Lower leg skin (tissue), 4 donors: ENCODE data around the gene APOB. TPM values are rescaled to one million over a fixed set of nuclear protein-coding genes. Genes with fewer than 3 reads are reported as not detected.

Experiments used
- DNase-seq, 2 donors: peaks; one replicate each; pipeline ENCODE4 v3.0.0-alpha.2; 2019; ENCODE audit warnings: low spot score in 2 of 2
- H3K4me3 ChIP-seq: fragments of 200-600 bp; sonication (generic); 2 replicates; pipeline ENCODE4 v1.5.1; 2017; ENCODE audit warnings: mild to moderate bottlenecking, low read depth; ENCODE audit not compliant: poor library complexity, severe bottlenecking
- POLR2A ChIP-seq, 2 donors: fragments of 450-650 bp; IDR thresholded peaks; one replicate each; pipeline ENCODE4 v1.6.1; 2016 to 2017; ENCODE audit warnings: antibody characterized with exemption in 2 of 2, mild to moderate bottlenecking in 1 of 2, moderate library complexity in 1 of 2
- WGBS, 2 donors: methylation state at CpG; one replicate each; pipeline ENCODE4 v1.1.5; 2018; 5-methylcytosine and 5-hydroxymethylcytosine counted together
- intact Hi-C: fragments of 100-400 bp; cut with DNase I; formaldehyde crosslinking; loops from one replicate; pipeline ENCODE4 v1.15.0; 2023; ENCODE audit warnings: low total_unique reads
- total RNA-seq, 4 donors: library from RNA; depleted of rRNA; stranded (reverse); fragments of >200 nt; gene quantifications; one replicate each; pipeline ENCODE4 v1.1.0, GENCODE V29; 2016
- TF ChIP-seq, protein P1 (sequence below), 3 donors: fragments of 450-650 bp; IDR thresholded peaks; one replicate each; pipeline ENCODE4 v1.5.1; 2016; ENCODE audit warnings: antibody characterized with exemption in 3 of 3, mild to moderate bottlenecking in 3 of 3, moderate library complexity in 2 of 3

APOB gene
- total RNA-seq, 4 donors from 2014 or later: 2.2 to 3.2 (median 2.3) TPM

DNA sequence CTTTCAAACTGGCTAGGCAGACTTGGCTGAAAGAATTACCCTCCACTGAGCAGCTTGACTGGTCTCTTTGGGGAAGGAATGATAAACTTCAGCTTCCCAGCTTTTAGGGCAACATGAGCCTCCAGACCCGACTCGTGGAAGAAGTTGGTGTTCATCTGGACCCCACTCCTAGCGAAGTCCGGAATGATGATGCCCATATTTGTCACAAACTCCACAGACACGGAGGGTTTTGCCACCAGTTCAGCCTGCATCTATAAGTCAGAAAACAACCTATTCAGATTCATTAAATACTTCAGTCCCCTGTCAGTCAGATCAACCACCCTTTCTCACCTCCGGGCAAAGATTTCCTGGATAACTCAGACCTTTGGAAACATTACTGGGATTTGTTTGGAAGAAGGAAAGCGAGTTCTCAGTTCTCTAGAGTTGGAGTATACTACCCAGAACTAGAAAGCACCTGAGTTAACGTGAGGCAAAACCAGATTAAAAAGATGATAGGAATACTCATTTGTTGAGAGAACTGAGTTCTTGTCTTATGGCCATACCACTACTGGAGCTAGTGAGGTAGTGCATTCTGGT, 21.0 kb downstream of the APOB start:
- no peak overlapping the region for H3K4me3 ChIP-seq
- intact Hi-C loops: no loop called here
- DNase-seq: no peak
- WGBS, 2 donors: 81 to 85% methylated on average over 8 of the region's 8 CpGs
- TF ChIP-seq POLR2A (IDR thresholded peaks at IDR 0.05): no peak
- TF ChIP-seq, protein P1, sequence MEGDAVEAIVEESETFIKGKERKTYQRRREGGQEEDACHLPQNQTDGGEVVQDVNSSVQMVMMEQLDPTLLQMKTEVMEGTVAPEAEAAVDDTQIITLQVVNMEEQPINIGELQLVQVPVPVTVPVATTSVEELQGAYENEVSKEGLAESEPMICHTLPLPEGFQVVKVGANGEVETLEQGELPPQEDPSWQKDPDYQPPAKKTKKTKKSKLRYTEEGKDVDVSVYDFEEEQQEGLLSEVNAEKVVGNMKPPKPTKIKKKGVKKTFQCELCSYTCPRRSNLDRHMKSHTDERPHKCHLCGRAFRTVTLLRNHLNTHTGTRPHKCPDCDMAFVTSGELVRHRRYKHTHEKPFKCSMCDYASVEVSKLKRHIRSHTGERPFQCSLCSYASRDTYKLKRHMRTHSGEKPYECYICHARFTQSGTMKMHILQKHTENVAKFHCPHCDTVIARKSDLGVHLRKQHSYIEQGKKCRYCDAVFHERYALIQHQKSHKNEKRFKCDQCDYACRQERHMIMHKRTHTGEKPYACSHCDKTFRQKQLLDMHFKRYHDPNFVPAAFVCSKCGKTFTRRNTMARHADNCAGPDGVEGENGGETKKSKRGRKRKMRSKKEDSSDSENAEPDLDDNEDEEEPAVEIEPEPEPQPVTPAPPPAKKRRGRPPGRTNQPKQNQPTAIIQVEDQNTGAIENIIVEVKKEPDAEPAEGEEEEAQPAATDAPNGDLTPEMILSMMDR (IDR thresholded peaks at IDR 0.05): no peak

DNA sequence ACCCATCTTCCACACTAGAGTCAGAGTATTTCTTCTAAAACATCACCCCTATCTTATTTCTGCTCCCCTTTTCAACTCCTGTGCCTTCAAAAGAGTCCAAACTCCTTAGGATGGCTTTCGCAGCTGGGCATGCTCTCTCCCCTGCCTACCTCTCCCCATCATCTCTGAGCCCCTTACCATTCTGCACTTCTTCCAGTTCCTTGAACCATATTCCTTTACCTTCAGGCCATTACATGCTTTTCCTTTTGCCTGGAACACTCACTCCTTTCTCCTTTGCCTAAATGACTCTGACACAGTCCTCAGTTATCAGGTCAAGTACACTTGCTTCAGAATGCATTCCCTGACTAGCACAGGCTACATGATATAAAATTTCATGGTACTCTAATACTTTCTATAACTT, 22.4 kb downstream of the APOB start:
- intact Hi-C loops: no loop called here
- WGBS, 2 donors: 91 to 100% methylated on average over 1 of the region's 1 CpG

DNA sequence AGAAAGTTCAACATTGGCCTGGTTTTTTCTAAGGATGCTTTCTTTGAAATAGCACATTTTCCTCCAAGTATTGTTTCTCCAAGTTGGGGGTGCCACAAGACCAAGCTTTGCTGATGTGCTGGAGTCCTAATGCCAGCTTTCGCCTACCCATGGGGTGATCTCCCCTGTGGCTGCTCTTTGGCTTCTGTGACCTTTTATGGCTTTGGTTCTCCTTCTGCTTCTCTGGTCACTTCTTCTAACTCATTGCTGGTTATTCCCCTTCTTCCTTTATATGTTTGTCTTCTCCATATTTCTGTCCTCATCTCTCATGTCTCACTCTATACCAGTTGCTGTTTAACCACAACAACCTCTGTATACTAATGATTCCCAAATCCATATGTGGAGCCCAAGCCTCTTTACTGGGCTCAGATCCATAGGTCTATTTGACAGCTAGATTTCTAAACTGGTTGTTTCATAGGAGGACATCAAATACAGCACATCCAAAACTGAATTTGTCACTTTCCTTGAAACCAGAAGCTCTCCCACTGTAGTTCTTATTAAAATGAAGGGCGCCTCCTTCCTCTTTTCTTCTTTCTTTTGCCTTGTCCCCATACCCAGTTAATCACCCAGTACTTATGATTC, 23.1 kb downstream of the APOB start:
- DNase-seq: no peak
- intact Hi-C loops: no loop called here
- TF ChIP-seq, protein P1 (IDR thresholded peaks at IDR 0.05): no peak
- no peak for TF ChIP-seq POLR2A (IDR thresholded peaks at IDR 0.05)
- no peak overlapping the region for H3K4me3 ChIP-seq
- WGBS, 2 donors: 94 to 95% methylated on average over 2 of the region's 2 CpGs

More for the DNA sequence above, 22.4 kb downstream of the APOB start:
- no peak for TF ChIP-seq POLR2A (IDR thresholded peaks at IDR 0.05)
- TF ChIP-seq, protein P1 (IDR thresholded peaks at IDR 0.05): no peak
- DNase-seq: no peak
- H3K4me3 ChIP-seq: no peak overlapping the region

DNA sequence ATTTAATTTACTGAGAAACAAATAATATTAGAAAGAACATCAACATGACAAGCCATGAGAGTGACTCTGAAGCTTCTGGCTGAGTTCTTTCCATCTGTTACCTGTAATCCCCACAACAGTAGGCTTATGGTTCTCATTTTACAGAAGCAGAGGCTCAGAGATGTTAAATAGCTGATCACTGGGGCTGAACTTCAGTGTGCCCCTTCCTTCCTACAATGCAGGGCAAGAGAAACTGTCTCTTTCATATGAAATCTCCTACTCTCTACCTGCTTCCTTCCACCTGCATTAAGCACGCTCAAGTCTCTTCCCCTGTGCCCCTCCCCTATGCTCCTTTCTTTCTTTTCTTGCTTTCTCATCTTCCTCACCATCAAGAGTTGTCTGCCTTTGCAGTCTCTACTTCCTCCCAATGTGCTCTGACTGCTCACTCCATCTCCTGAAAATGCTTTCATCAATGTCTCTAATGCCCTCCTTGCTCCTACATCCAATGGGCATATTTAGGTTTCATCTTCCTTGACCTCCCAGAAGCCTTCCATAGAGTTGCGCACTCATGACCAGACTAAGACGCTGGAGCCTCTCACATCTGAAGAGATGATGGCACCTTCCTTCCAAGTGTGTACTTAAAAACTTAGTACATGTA, 23.7 kb downstream of the APOB start:
- 90 to 93% methylated on average over 3 of the region's 3 CpGs for WGBS, 2 donors
- H3K4me3 ChIP-seq: no peak overlapping the region
- no peak for DNase-seq
- TF ChIP-seq POLR2A (IDR thresholded peaks at IDR 0.05): no peak
- TF ChIP-seq, protein P1 (IDR thresholded peaks at IDR 0.05): no peak
- intact Hi-C loops: no loop called here

DNA sequence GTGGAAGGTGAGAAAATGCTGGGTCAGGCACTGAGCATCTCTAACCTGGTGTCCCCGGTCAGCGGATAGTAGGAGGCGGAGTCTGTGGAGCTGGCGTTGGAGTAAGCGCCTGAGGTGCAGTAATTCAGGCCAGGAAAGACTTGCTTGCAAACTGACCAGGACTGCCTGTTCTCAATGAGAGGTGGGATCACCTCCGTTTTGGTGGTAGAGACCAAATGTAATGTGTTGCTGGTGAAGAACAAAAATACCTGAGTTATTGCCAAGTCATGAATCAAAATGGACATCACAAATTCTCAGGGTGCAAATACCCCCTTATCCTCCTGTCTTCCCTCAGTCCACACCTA, 24.2 kb downstream of the APOB start:
- intact Hi-C loops: no loop called here
- no peak for TF ChIP-seq POLR2A (IDR thresholded peaks at IDR 0.05)
- TF ChIP-seq, protein P1 (IDR thresholded peaks at IDR 0.05): no peak
- DNase-seq: no peak
- WGBS, 2 donors: 94 to 97% methylated on average over 6 of the region's 6 CpGs
- H3K4me3 ChIP-seq: no peak overlapping the region
